22Rv1 (cell line): ENCODE data around the gene PSD4.

ENCODE experiments used
- ZFX ChIP-seq: fragments of 450-650 bp; IDR thresholded peaks from 2 replicates; pipeline ENCODE4 v1.6.1; 2017; ENCODE audit warnings: antibody characterized with exemption, borderline replicate concordance
- TF ChIP-seq, protein P1 (sequence below): fragments of 450-650 bp; IDR thresholded peaks from 2 replicates; pipeline ENCODE4 v1.5.1; 2017; ENCODE audit warnings: mild to moderate bottlenecking

DNA sequence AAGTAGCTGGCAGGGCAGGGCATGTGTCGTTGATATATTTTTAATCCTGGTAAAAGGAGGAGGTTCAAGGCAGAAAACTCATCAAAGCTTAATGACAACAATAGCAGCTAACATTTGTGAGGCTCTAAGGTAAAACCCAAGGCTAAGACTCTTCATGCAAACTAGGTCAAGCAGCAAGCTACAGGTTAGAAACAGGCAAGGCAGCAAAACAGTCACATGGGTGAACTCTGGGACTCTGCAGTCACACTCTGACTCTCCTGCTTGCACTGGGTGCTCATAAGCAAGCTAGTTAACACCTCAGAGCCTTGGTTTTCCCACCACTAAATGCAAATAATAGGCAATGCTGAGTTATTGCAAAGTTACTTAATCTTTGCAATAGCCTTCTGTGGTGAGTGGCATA is 38.5 kb upstream of the PSD4 start:
- TF ChIP-seq, protein P1, sequence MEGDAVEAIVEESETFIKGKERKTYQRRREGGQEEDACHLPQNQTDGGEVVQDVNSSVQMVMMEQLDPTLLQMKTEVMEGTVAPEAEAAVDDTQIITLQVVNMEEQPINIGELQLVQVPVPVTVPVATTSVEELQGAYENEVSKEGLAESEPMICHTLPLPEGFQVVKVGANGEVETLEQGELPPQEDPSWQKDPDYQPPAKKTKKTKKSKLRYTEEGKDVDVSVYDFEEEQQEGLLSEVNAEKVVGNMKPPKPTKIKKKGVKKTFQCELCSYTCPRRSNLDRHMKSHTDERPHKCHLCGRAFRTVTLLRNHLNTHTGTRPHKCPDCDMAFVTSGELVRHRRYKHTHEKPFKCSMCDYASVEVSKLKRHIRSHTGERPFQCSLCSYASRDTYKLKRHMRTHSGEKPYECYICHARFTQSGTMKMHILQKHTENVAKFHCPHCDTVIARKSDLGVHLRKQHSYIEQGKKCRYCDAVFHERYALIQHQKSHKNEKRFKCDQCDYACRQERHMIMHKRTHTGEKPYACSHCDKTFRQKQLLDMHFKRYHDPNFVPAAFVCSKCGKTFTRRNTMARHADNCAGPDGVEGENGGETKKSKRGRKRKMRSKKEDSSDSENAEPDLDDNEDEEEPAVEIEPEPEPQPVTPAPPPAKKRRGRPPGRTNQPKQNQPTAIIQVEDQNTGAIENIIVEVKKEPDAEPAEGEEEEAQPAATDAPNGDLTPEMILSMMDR = no peak
- no peak for TF ChIP-seq ZFX
